HG03342 (cell line): Measurements from ENCODE around the gene COL8A2.

Source experiments
- ATAC-seq: cut with Tn5 transposase; IDR thresholded peaks from one replicate; pipeline ENCODE4 v1.9.1; 2021; ENCODE audit warnings: mild to moderate bottlenecking, moderate library complexity; ENCODE audit not compliant: unreplicated experiment

Gene COL8A2

GRCh38 chr1:36070349-36070748 lies 54.7 kb downstream of the COL8A2 start:
- no peak for ATAC-seq

GRCh38 chr1:36068866-36069265 lies 56.2 kb downstream of the COL8A2 start:
- no peak for ATAC-seq

GRCh38 chr1:36067871-36068270 lies 57.2 kb downstream of the COL8A2 start:
- ATAC-seq, result no peak

- no peak for ATAC-seq
Observed at GRCh38 chr1:36062315-36062714, 62.7 kb downstream of the COL8A2 start.

GRCh38 chr1:36055706-36056105 lies 69.3 kb downstream of the COL8A2 start:
- ATAC-seq, result no peak

- no peak for ATAC-seq
Observed at GRCh38 chr1:36053978-36054377, 71.0 kb downstream of the COL8A2 start.

- no peak for ATAC-seq
Observed at GRCh38 chr1:36051821-36052220, 73.2 kb downstream of the COL8A2 start.
